GM06990 (cell line): ENCODE data around the gene CACNA1B.
"Not testable (repeated sequence)": the region's sequence is repeated elsewhere in the genome, so short reads cannot be mapped to it uniquely, and the experiment has no call there.

Experiments used
- DNase-seq: peaks from one replicate; pipeline ENCODE4 v3.0.0-alpha.2; 2011; ENCODE audit not compliant: insufficient read length; ENCODE audit errors: extremely low read depth
- H3K27me3 ChIP-seq: replicated peaks from 2 replicates; pipeline ENCODE4 v1.6.0; 2011; ENCODE audit warnings: low read length; ENCODE audit not compliant: control insufficient read depth, insufficient read depth
- H3K36me3 ChIP-seq: 2 replicates; pipeline ENCODE4 v1.5.1; 2011; ENCODE audit warnings: low read length; ENCODE audit not compliant: control insufficient read depth, insufficient read depth
- H3K4me3 ChIP-seq: replicated peaks from 2 replicates; pipeline ENCODE4 v1.5.1; 2011; ENCODE audit warnings: low read depth, mild to moderate bottlenecking, control low read depth, low read length
- TF ChIP-seq, protein P1 (sequence below): IDR thresholded peaks from 2 replicates; pipeline ENCODE4 v1.5.1; 2011; ENCODE audit warnings: low read length, control low read depth, mild to moderate bottlenecking, inconsistent platforms; ENCODE audit not compliant: insufficient read depth, poor library complexity, severe bottlenecking

Gene CACNA1B

DNA sequence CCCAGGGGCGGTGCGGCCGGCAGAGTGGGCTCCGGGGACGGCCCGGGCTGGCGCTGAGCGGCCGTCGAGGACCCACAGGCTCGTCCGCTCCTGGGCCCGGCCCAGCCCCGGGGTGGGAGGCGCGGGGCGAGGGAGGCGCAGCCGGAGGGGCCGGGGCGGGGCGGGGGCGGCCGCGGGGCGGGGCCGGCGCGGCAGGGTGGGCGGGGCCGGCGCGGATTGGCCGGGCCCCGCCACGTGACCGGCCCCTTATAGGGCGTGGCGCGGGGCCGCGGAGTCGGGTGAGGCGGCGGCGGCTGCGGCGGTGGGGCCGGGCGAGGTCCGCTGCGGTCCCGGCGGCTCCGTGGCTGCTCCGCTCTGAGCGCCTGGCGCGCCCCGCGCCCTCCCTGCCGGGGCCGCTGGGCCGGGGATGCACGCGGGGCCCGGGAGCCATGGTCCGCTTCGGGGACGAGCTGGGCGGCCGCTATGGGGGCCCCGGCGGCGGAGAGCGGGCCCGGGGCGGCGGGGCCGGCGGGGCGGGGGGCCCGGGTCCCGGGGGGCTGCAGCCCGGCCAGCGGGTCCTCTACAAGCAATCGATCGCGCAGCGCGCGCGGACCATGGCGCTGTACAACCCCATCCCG, at the start of gene CACNA1B:
CACNA1B (plus strand) TSS at position 277 of the 617 bp plus-strand sequence; CDS start at position 429, 152 bp downstream.
- not testable (repeated sequence) for H3K27me3 ChIP-seq, DNase-seq, H3K4me3 ChIP-seq

DNA sequence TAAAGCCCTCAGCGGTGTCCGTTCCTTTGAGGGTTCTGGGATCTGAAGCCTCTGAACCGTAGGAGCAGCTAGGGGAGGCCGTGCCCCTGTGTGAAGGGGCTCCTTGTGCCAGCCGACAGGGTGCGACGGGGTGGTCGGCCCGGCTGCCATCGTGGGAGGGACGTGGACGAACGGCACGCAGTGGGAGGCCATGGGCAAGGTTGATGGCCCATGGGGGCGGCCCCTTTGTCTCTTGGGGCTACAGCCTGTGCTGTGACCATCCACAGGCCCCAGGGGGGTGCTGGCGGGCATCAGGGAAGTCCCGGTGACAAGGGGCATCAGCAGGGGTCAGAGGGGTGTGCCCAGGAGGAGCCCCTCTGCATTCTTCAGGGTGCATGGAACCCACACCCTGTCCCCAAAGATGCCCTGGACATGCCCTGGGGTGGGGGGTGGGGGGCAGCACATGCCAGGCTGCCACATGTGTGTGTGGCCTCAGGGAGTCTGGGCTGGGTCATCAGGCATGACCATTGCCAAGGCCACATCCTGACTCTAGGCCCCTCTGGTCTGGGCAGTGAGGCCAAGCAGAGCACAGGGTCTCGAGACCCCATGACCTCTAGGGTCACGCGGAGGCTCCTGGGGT, 49.6 kb upstream of the CACNA1B start:
- DNase-seq, result no peak
- TF ChIP-seq, protein P1, sequence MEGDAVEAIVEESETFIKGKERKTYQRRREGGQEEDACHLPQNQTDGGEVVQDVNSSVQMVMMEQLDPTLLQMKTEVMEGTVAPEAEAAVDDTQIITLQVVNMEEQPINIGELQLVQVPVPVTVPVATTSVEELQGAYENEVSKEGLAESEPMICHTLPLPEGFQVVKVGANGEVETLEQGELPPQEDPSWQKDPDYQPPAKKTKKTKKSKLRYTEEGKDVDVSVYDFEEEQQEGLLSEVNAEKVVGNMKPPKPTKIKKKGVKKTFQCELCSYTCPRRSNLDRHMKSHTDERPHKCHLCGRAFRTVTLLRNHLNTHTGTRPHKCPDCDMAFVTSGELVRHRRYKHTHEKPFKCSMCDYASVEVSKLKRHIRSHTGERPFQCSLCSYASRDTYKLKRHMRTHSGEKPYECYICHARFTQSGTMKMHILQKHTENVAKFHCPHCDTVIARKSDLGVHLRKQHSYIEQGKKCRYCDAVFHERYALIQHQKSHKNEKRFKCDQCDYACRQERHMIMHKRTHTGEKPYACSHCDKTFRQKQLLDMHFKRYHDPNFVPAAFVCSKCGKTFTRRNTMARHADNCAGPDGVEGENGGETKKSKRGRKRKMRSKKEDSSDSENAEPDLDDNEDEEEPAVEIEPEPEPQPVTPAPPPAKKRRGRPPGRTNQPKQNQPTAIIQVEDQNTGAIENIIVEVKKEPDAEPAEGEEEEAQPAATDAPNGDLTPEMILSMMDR, result no peak
- Histone ChIP-seq H3K36me3 (peaks cover 39% of the 10 kb centered on the region), H3K27me3 (no peaks in the 10 kb centered on the region), H3K4me3 (no peak overlapping the region)

More for the DNA sequence above, at the start of gene CACNA1B:
- H3K36me3 ChIP-seq, result not testable (repeated sequence)

DNA sequence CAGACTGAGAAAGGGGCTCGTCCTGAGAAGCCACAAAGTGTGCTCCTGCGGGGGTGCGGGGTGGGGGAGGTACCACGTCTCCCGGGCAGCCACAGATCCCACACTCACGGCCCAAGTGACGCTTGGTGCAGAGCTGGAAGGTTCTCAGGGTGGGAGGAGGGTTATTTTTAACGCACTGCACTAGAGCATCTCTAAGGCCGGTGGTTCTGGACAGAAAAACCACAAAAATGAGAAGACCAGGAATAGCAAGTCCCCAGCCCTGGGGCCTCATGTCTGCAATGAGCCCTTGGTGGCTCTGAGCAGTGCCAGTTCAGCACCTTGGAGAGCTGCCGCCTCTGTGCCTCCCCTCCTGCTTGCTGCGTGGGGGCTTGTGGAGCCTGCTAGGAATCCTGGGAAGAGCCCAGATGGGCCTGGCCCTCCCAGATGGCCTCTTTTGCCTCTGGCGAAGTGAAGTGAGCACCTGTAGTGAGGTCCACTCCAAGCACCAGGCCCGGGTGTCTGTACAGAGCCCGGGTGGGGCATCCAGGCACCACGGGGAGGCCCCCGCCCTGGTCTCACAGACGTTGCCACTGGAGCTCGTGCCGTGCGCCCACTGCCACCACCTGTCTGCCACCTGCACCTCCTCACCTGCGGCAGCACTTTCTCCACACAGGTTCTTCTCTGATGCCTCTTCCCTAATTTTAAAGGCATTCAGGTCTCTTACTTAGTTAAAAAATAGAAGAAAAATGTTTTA, 48.9 kb upstream of the CACNA1B start:
- H3K27me3 ChIP-seq, result no peaks in the 10 kb centered on the region
- no peak for DNase-seq
- H3K4me3 ChIP-seq, result no peak overlapping the region
- TF ChIP-seq, protein P1, result no peak
- peaks cover 44% of the 10 kb centered on the region for H3K36me3 ChIP-seq

DNA sequence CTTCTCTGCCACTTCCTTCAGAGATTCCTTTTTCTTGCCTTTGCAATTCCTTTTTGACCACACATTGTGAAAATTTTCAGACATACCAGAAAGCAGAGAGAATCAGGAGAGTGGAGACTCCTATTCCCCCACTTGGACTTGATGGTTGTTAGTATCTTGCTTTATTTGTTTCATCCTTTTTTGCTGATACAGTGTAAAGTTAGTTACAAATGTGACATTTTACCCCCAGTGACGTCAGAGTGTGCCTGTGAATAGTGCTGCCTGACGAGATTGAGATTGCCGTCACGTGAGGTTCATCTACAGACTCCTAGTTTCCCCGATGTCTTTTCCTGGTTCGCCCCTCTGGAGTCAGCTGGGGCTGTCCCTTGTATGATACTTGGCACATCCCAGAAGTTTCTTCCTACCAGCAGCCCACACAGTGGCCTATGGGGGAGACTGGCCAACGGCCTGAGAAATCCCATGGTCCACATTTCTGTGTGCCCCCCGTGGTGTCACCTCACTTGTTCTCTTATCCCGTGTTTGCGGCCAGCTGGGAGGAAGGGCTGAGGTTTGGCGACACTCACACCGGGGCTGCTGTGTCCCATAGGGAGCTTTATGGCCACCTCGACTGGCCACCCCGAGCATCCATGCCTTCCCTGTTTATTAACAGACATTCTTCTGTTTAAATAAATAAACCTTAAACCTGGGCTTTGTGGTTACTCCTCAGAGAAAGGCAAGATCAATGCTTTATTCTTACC, 48.2 kb upstream of the CACNA1B start:
- TF ChIP-seq, protein P1, result no peak
- H3K36me3 ChIP-seq, result peaks cover 43% of the 10 kb centered on the region
- no peak overlapping the region for H3K4me3 ChIP-seq
- H3K27me3 ChIP-seq, result no peaks in the 10 kb centered on the region
- DNase-seq, result no peak

DNA sequence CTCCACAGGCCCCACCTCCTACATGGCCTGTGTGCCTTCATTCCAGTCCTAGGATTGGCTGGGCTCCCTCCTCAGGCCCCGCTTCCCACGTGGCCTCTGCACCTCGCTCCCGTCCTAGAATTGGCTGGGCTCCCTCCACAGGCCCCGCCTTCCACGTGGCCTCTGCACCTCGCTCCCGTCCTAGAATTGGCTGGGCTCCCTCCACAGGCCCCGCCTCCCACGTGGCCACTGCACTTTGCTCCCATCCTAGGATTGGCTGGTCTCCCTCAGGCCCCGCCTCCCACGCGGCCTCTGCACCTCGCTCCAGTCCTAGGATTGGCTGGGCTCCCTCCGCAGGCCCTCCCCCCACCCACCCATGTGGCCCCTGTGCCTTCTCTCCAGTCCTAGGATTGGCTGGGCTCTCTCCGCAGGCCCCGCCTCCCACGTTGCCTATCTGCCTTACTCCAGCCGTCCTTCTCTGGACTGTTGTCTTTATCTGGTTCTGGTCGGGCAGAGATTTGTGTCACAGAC, 45.3 kb upstream of the CACNA1B start:
- peaks cover 41% of the 10 kb centered on the region for H3K36me3 ChIP-seq
- TF ChIP-seq, protein P1, result no peak
- no peak overlapping the region for H3K4me3 ChIP-seq
- H3K27me3 ChIP-seq, result no peaks in the 10 kb centered on the region
- DNase-seq, result no peak
